ENCODE results near the gene CA4.

DNA sequence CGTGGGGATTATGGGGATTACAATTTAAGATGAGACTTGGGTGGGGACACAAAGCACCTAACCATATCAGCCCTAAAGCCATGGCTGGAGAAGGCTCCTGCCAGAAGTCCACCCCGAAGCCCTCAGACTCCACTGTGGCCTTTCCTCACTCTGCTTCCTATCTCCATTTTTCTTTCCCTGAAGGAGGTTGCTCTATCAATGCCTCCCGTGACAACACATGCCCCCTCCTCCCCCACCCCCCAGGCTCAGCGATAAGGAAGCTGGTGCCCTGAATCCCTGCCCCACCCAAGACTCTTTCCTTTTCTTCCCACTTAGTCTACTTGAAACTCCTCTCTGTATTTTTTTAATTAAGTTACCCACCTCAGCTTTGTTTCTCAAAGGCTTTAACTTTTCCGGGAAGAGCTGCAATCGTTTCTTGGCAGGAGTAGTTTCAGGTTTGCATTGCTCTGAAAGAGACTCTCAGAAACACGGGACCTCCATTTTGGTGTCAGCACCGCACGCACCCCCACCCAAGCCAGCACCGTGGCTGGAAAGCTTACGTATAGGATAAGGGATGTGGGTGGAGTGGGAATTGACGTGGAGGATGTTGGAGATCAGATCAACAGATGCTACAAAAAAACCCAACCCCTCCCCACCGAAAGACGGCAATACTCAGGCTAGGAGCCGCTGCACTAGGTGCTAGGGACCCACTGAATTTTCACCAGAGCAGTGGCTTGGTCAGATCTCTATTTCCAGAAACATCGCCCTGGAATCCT is 15.2 kb upstream of the CA4 start:
- TF ChIP-seq EP300 (IDR thresholded peaks at IDR 0.05) = no peak
- no peak for TF ChIP-seq POLR2A (IDR thresholded peaks at IDR 0.05)
